ENCODE results near the gene CD59.

DNA sequence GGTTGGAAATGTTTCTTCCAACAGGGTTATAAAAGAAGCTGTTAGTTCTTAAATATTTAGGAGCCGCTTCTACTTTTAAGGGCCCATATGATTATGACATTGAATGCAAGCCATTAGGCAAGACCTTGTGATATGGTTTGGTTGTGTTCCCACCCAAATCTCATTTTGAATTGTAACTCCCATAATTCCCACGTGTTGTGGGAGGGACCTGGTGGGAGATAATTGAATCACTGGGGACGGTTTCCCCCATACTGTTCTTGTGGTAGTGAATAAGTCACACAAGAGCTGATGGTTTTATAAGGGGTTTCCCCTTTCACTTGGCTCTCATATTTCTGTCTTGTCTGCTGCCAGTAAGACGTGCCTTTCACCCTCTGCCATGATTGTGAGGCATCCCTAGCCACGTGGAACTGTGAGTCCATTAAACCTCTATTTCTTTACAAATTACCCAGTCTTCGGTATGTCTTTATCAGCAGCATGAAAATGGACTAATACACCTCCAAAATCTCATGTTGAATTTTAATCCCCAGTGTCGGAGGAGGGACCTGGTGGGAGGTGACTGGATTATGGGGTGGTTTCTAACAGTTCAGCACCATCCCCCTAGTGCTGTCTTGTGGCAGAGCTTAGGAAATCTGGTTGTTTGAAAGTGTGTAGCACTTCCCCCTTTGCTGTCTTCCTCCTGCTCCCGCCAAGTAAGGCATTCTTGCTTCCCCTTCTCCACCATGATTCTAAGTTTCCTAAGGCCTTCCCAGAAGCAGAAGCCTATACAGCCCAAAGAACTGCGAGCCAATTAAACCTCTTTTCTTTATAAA lies 4.3 kb downstream of the CD59 start:
- TF ChIP-seq, protein P1, sequence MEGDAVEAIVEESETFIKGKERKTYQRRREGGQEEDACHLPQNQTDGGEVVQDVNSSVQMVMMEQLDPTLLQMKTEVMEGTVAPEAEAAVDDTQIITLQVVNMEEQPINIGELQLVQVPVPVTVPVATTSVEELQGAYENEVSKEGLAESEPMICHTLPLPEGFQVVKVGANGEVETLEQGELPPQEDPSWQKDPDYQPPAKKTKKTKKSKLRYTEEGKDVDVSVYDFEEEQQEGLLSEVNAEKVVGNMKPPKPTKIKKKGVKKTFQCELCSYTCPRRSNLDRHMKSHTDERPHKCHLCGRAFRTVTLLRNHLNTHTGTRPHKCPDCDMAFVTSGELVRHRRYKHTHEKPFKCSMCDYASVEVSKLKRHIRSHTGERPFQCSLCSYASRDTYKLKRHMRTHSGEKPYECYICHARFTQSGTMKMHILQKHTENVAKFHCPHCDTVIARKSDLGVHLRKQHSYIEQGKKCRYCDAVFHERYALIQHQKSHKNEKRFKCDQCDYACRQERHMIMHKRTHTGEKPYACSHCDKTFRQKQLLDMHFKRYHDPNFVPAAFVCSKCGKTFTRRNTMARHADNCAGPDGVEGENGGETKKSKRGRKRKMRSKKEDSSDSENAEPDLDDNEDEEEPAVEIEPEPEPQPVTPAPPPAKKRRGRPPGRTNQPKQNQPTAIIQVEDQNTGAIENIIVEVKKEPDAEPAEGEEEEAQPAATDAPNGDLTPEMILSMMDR (IDR thresholded peaks at IDR 0.05): no peak
- TF ChIP-seq POLR2AphosphoS5 (IDR thresholded peaks at IDR 0.05): no peak
